ENCODE results near the gene RFX6.
"Not testable (repeated sequence)": the region's sequence is repeated elsewhere in the genome, so short reads cannot be mapped to it uniquely, and the experiment has no call there.

The RFX6 gene

GRCh38 chr6:116876635-116877611 is at the start of gene RFX6:
TSS of gene RFX6 (plus strand) at chr6:116877242. CDS start at chr6:116877276, 34 bp downstream.
- DNase-seq (ENCODE audit: low spot score), result no peak

- no peak for DNase-seq (ENCODE audit: low spot score)
Observed at GRCh38 chr6:116827561-116828240, 49.3 kb upstream of the RFX6 start.

DNA sequence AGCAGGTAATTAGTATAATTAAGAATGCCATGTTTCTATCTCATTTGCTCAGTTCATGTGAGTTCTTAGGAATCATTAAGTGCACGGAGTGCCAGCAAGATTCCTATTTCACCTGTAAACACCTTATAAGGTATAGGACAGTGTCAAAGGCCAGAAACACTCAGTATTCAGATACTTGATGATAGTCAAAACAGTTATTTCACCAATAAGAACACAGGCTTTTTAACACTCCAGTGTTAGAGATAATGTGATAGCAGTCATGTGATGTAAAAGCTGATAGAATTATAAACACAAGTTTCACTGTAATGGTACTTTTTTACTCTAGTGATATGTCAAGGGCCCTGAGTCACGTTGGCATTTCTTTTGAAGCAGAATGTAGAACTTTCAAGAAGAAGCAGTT is 48.1 kb upstream of the RFX6 start, which contains the start of gene GPRC6A:
Gene GPRC6A, minus strand, starts transcription at position 101 of the 400 bp plus-strand sequence. Its CDS starts 70 bp downstream, at position 31.
- DNase-seq (ENCODE audit: low spot score), result no peak

- not testable (repeated sequence) for DNase-seq (ENCODE audit: low spot score)
Observed at GRCh38 chr6:116834526-116834925, 42.5 kb upstream of the RFX6 start.

- no peak for DNase-seq (ENCODE audit: low spot score)
Observed at GRCh38 chr6:116836606-116837342, 40.3 kb upstream of the RFX6 start.

DNA sequence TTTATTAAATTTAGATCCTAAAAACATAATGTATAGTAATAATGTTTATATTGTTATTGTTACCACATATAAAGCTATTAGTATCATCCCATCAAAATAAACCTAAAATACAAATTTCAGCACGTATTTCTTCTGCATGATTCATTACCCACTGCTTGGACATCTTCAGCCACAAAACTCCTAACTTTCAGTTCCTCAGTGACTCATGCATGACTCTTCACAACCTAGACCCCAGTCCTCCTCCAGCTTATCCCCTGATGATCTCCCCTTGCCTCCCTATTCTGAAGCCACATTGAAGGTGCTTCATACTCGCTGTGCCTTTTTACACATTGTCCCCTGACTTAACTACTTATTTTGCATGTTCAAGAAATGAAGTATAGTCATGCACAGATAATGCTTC is 37.0 kb upstream of the RFX6 start:
- DNase-seq (ENCODE audit: low spot score), result no peak

- DNase-seq (ENCODE audit: low spot score), result no peak
Observed at GRCh38 chr6:116842459-116842858, 34.6 kb upstream of the RFX6 start.

DNA sequence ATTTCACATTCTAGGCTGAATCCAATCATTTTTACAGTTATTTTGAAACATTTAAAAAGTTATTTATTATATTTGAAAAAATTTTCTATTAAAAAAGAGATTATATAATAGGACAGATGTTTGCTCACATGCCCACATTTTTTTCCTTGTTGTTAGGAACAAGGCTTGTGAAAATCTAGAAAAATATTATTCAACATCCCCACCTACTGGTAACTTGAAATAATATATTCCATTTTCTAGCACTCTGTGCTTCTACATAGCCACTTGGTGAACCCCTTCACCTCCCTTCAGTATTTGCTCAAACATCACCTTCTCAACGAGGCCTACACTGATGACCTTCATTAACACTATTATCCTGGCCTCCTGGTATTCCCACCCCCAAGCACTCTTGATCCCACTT is 29.8 kb upstream of the RFX6 start:
- DNase-seq (ENCODE audit: low spot score), result peak; percentile 54

- no peak for DNase-seq (ENCODE audit: low spot score)
Observed at GRCh38 chr6:116858060-116858459, 19.0 kb upstream of the RFX6 start.

DNA sequence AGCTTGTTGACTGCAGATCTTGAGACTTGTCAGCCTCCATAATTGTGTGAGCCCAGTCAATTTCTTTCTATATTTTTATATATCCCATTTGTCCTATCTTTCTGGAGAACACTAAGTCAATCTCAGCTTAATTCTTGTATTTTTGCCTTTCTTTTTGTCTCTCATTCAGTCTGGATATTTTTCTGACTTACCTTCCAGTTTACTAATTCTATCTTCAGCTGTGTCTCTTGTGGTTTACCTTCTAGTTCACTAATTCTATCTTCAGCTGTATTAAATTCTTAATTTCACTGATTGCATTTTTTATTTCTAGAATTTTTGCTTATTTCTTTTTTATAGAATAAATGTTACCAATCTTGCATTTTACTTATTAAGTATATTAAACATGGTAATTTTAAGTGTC is 17.8 kb upstream of the RFX6 start:
- DNase-seq (ENCODE audit: low spot score), result no peak

GRCh38 chr6:116866281-116866871 is 10.7 kb upstream of the RFX6 start:
- DNase-seq (ENCODE audit: low spot score), result no peak

GRCh38 chr6:116872771-116873170 is 4.3 kb upstream of the RFX6 start:
- DNase-seq (ENCODE audit: low spot score), result no peak

GRCh38 chr6:116876107-116876506 is 935 bp upstream of the RFX6 start:
- no peak for DNase-seq (ENCODE audit: low spot score)

- DNase-seq (ENCODE audit: low spot score), result no peak
Observed at GRCh38 chr6:116877743-116878142, 701 bp downstream of the RFX6 start.

GRCh38 chr6:116881236-116881635 is 4.2 kb downstream of the RFX6 start:
- peak; percentile 6 for DNase-seq (ENCODE audit: low spot score)

- DNase-seq (ENCODE audit: low spot score), result no peak
Observed at GRCh38 chr6:116883005-116883404, 6.0 kb downstream of the RFX6 start.

GRCh38 chr6:116884530-116884929 is 7.5 kb downstream of the RFX6 start:
- DNase-seq (ENCODE audit: low spot score), result no peak

DNA sequence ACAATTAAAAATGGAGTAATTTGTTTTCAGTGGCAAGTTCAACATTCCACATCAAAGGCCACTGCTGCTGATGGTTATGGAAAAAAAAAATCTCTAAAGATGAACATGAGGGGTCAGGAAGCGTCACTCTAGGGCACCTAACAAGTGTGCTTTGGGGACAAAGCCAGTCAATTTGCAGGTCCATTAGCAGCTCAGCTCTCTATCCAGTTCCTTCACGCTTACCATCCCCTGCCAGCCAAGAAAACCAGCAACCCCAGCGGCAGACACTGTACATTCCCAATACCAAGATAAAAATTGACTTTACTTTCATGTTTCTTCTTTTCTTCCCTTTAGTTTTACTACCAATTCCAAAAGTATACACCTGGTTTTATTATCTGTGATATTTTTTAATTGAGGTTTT is 10.1 kb downstream of the RFX6 start:
- no peak for DNase-seq (ENCODE audit: low spot score)

DNA sequence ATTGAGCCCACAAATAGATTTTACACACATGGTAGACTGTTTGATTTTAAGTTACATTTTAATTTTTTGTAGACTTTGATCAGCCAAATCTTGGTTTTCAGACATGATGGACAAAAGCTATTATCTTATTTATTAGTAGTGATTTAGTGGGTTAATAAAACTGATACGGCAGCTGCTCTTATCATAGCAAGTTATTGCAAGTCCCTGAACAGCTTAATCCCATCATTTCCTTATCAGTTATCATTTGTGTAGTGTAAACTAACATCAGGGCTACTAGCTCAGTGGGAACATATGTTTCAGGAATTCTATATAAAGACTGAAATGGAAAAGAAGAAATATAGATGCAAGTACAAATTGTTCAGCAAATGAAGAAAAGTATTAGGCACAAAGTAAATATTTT is 10.9 kb downstream of the RFX6 start:
- DNase-seq (ENCODE audit: low spot score), result no peak

- no peak for DNase-seq (ENCODE audit: low spot score)
Observed at GRCh38 chr6:116888732-116889360, 11.8 kb downstream of the RFX6 start.

DNA sequence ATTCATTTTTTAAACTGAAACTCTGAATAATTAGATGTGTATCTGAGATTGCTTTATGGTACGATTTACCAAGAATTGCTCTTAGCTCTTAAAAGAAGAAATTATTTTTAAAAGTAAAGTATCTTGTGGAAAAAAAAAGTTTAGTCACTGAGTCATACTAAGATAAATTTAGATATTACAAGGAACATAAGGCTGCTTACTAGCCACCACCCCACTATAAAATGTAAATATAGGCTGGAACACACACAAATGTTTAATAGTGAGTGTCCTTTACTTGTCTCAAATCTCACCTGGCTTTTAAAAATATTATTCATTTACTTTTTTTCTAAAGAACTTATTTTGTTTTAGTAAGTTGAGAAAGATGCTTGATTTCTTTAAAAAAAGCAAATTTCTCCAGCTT is 17.6 kb downstream of the RFX6 start:
- DNase-seq (ENCODE audit: low spot score), result no peak
